OCI-LY7 (cell line): ENCODE measurements around the gene CEP162. TPM values are rescaled to one million over a fixed set of nuclear protein-coding genes. Genes with fewer than 3 reads are reported as not detected.

Source experiments
- BruUV-seq: library from RNA; stranded (reverse); fragments of 400-500 nt; replicated peaks from 2 replicates; lab custom pipeline; 2021; lab: Mats Ljungman, UMichigan
- CTCF ChIA-PET: fragments of 300-600 bp; sonication (Branson Sonifier 250); formaldehyde crosslinking; loops from one replicate; lab custom pipeline; 2022; ENCODE audit warnings: antibody characterized with exemption; ENCODE audit not compliant: unreplicated experiment; lab: Charles Lee
- POLR2A ChIA-PET: fragments of 300-600 bp; sonication (Branson Sonifier 250); formaldehyde crosslinking; loops from one replicate; lab custom pipeline; 2022; ENCODE audit warnings: antibody characterized with exemption; lab: Charles Lee
- DNase-seq: peaks from one replicate; pipeline ENCODE4 v3.0.0-alpha.2; 2015; ENCODE audit warnings: low spot score
- H2AFZ ChIP-seq: fragments of 200-600 bp; sonication (generic), shearing (Covaris generic); 2 replicates; pipeline ENCODE4 v1.6.1; 2014; ENCODE audit warnings: mild to moderate bottlenecking, antibody characterized with exemption, low read length, moderate library complexity
- H3K27ac ChIP-seq: fragments of 200-600 bp; sonication (generic); 2 replicates; pipeline ENCODE4 v1.5.1; 2014; ENCODE audit warnings: mixed run types, low read depth, mild to moderate bottlenecking, moderate library complexity, low read length, inconsistent platforms; ENCODE audit not compliant: poor library complexity, severe bottlenecking
- H3K36me3 ChIP-seq: fragments of 200-600 bp; sonication (generic); 2 replicates; pipeline ENCODE4 v1.6.1; 2014; ENCODE audit warnings: mild to moderate bottlenecking, antibody characterized with exemption, low read length, moderate library complexity, mixed read lengths; ENCODE audit not compliant: insufficient read depth
- H3K4me1 ChIP-seq: fragments of 200-600 bp; sonication (generic); 2 replicates; pipeline ENCODE4 v1.5.1; 2014; ENCODE audit warnings: mild to moderate bottlenecking, low read length; ENCODE audit not compliant: insufficient read depth, poor library complexity, severe bottlenecking
- H3K4me2 ChIP-seq: fragments of 200-600 bp; sonication (generic); 2 replicates; pipeline ENCODE4 v1.6.1; 2014; ENCODE audit warnings: mild to moderate bottlenecking, low read length
- H3K4me3 ChIP-seq: fragments of 200-600 bp; sonication (generic); 2 replicates; pipeline ENCODE4 v1.5.1; 2014; ENCODE audit warnings: mild to moderate bottlenecking, low read depth, low read length; ENCODE audit not compliant: poor library complexity, severe bottlenecking
- H3K79me2 ChIP-seq: fragments of 200-600 bp; sonication (generic); 2 replicates; pipeline ENCODE4 v1.6.1; 2016; ENCODE audit warnings: low read depth, mild to moderate bottlenecking, low read length, moderate library complexity, mixed read lengths; ENCODE audit not compliant: insufficient read depth
- H3K9me2 ChIP-seq: fragments of 200-600 bp; sonication (generic); 2 replicates; pipeline ENCODE4 v1.6.1; 2016; ENCODE audit warnings: mild to moderate bottlenecking, low read length, mixed read lengths; ENCODE audit not compliant: insufficient read depth
- H3K9me3 ChIP-seq: fragments of 200-600 bp; sonication (generic); 2 replicates; pipeline ENCODE4 v1.6.1; 2014; ENCODE audit warnings: mild to moderate bottlenecking, mixed run types, low read length, mixed read lengths
- H4K20me1 ChIP-seq: fragments of 200-600 bp; sonication (generic); 2 replicates; pipeline ENCODE4 v1.6.1; 2014; ENCODE audit warnings: mild to moderate bottlenecking, antibody characterized with exemption, low read length, moderate library complexity, mixed read lengths; ENCODE audit not compliant: insufficient read depth
- EZH2phosphoT487 ChIP-seq: fragments of 200-600 bp; sonication (generic); IDR thresholded peaks from 2 replicates; pipeline ENCODE4 v1.6.1; 2018; ENCODE audit warnings: low read depth, borderline replicate concordance, mild to moderate bottlenecking, mixed run types, antibody characterized with exemption, low read length, moderate library complexity, mixed read lengths
- intact Hi-C: fragments of 100-400 bp; cut with micrococcal nuclease; formaldehyde crosslinking; loops from one replicate; pipeline ENCODE4 v1.10.0; 2022; ENCODE audit not compliant: unreplicated experiment
- total RNA-seq, 2 experiments: library from RNA; depleted of rRNA in 1 of 2; stranded (reverse); fragments of >200 nt in 1 of 2; shearing (Covaris generic) in 1 of 2; gene quantifications; 2 replicates each; pipeline ENCODE4 v1.2.3, GENCODE V29; 2014 to 2022
- TF ChIP-seq, protein P1 (sequence below): fragments of 200-600 bp; sonication (generic); conservative IDR thresholded peaks from 2 replicates; pipeline ENCODE4 v1.5.1; 2014; ENCODE audit warnings: mild to moderate bottlenecking, antibody characterized with exemption, low read length, moderate library complexity, mixed read lengths

CEP162 gene
- total RNA-seq, 2 experiments from 2014 or later, result 6.3 to 10.0 TPM

DNA sequence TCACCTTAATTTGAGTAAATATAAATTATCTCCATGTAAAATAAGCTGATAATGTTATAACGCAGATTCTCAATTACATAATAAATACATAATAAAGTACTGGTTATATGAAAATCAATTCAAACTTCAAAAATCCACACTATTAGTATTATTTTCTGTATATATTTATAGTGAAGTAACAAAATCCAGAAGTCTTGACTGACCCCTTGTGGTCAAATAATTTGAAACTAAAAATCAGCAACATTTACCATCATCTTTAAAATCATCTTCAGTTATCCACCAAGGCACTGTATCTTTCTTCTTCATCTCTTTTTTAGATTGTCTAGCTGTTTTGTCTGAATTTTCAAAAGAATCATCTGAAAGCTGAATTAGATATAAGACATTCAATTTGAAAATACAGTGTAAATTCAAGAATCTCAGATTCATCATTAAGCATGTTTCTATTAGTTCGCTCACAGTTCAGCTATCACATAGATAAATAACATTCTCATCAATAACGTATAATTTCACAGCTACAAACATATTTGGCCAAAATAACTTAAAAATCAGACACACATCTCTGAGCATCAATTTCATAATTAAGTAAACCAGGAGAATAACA is 6.5 kb downstream of the CEP162 start:
- H3K36me3 ChIP-seq, result peaks cover 8% of the 10 kb centered on the region; the same call in 1 of the 2 replicates
- H4K20me1 ChIP-seq, result 0 out of 2 replicates have a peak, but pooled peaks cover 5% of the 10 kb centered on the region
- no peak overlapping the region for H3K4me3 ChIP-seq
- ChIA-PET POLR2A (interaction anchor here (0.6 to 0.7 kb wide), 2 partner anchors 10 to 342 kb away, joined by 3 to 5 read pairs; no protein-coding TSS in a partner anchor), CTCF (no interaction called here)
- peak; percentile 38 for DNase-seq
- no peaks in the 10 kb centered on the region for H3K9me2 ChIP-seq
- BruUV-seq, result no TSS peak
- H2AFZ ChIP-seq, result no peak overlapping the region
- no peaks in the 10 kb centered on the region for H3K4me1 ChIP-seq
- no peaks in the 10 kb centered on the region for H3K79me2 ChIP-seq
- no peak for TF ChIP-seq EZH2phosphoT487
- TF ChIP-seq, protein P1, sequence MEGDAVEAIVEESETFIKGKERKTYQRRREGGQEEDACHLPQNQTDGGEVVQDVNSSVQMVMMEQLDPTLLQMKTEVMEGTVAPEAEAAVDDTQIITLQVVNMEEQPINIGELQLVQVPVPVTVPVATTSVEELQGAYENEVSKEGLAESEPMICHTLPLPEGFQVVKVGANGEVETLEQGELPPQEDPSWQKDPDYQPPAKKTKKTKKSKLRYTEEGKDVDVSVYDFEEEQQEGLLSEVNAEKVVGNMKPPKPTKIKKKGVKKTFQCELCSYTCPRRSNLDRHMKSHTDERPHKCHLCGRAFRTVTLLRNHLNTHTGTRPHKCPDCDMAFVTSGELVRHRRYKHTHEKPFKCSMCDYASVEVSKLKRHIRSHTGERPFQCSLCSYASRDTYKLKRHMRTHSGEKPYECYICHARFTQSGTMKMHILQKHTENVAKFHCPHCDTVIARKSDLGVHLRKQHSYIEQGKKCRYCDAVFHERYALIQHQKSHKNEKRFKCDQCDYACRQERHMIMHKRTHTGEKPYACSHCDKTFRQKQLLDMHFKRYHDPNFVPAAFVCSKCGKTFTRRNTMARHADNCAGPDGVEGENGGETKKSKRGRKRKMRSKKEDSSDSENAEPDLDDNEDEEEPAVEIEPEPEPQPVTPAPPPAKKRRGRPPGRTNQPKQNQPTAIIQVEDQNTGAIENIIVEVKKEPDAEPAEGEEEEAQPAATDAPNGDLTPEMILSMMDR, result peak; percentile 83
- intact Hi-C loops, result loop anchor here (2.0 to 10.0 kb wide), 2 partner anchors 336 to 606 kb away; no protein-coding TSS in a partner anchor
- no peak overlapping the region for H3K4me2 ChIP-seq
- H3K9me3 ChIP-seq, result no peaks in the 10 kb centered on the region
- H3K27ac ChIP-seq, result no peak overlapping the region

DNA sequence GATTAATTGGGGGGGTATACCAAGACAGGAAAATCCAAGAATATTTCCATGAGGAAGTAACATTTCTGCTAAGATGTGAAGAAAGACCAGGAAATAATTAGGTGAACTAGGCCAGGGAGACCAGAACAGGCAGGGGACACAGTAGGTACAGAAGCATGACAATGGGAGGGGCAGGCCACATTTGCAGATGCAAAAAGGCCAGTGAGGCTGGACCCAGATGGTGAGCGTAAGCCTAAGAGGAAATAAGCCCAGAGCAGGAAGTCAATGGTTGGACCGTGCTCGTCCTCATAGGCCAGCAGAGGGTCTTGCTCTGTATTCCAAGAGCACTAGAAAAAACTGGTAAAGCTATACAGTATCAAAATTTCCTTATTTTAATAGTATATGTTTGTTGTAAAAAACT is 9.4 kb downstream of the CEP162 start:
- ChIA-PET POLR2A (no interaction called here), CTCF (no interaction called here)
- 0 out of 2 replicates have a peak, but pooled peaks cover 5% of the 10 kb centered on the region for H4K20me1 ChIP-seq
- H3K36me3 ChIP-seq, result peaks cover 13% of the 10 kb centered on the region; the same call in 1 of the 2 replicates
- no peak overlapping the region for H3K4me2 ChIP-seq
- no TSS peak for BruUV-seq
- H3K4me3 ChIP-seq, result no peak overlapping the region
- H2AFZ ChIP-seq, result no peak overlapping the region
- no peak overlapping the region for H3K27ac ChIP-seq
- TF ChIP-seq, protein P1, result no peak
- no peak for TF ChIP-seq EZH2phosphoT487
- no peaks in the 10 kb centered on the region for H3K79me2 ChIP-seq
- no peaks in the 10 kb centered on the region for H3K9me2 ChIP-seq
- H3K4me1 ChIP-seq, result no peaks in the 10 kb centered on the region
- H3K9me3 ChIP-seq, result no peaks in the 10 kb centered on the region
- intact Hi-C loops, result no loop called here
- no peak for DNase-seq

DNA sequence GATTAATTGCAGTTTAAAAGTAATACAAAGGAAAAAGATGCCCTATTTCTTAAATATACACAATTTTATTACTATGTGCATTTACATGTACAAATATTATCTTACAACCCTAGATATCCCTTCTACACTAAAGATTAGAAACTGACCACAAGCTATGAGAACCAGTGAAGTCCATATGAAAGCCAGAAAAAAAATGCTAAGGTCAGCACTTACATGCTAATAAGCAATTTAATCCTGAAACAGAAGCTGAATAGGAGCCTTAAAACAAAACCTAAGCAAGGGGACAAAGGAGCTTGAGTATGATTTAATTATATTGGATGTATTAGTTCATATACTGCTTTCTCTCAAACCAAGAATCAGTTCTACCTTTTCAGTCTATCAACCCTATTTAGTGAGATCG is 14.2 kb downstream of the CEP162 start:
- no peak for TF ChIP-seq EZH2phosphoT487
- TF ChIP-seq, protein P1, result no peak
- no peaks in the 10 kb centered on the region for H3K9me2 ChIP-seq
- ChIA-PET POLR2A (interaction anchor here (1.7 kb wide), 1 partner anchor 16 kb away, joined by 6 read pairs; no protein-coding TSS in a partner anchor), CTCF (no interaction called here)
- BruUV-seq, result no TSS peak
- H2AFZ ChIP-seq, result no peak overlapping the region
- H4K20me1 ChIP-seq, result no peaks in the 10 kb centered on the region
- no peaks in the 10 kb centered on the region for H3K79me2 ChIP-seq
- no peak for DNase-seq
- H3K36me3 ChIP-seq, result peaks cover 9% of the 10 kb centered on the region; the same call in 1 of the 2 replicates
- H3K4me1 ChIP-seq, result no peaks in the 10 kb centered on the region
- H3K9me3 ChIP-seq, result no peaks in the 10 kb centered on the region
- H3K4me2 ChIP-seq, result no peak overlapping the region
- no peak overlapping the region for H3K27ac ChIP-seq
- H3K4me3 ChIP-seq, result no peak overlapping the region
- intact Hi-C loops, result no loop called here
